Colonic mucosa (tissue), 4 donors: ENCODE results near the gene ECHDC1. TPM values are rescaled to one million over a fixed set of nuclear protein-coding genes. Genes with fewer than 3 reads are reported as not detected.
"Not testable (repeated sequence)": the region's sequence is repeated elsewhere in the genome, so short reads cannot be mapped to it uniquely, and the experiment has no call there.

Experiments
- DNase-seq: peaks from one replicate; pipeline ENCODE4 v3.0.0-alpha.2; 2020
- H3K27ac ChIP-seq: fragments of 200-600 bp; one replicate; pipeline ENCODE4 v1.8.0; 2021
- H3K27me3 ChIP-seq: fragments of 200-600 bp; one replicate; pipeline ENCODE4 v1.8.0; 2021
- H3K36me3 ChIP-seq: fragments of 200-600 bp; one replicate; pipeline ENCODE4 v1.8.0; 2021
- H3K4me1 ChIP-seq: fragments of 200-600 bp; one replicate; pipeline ENCODE4 v1.8.0; 2021; ENCODE audit warnings: mild to moderate bottlenecking
- H3K4me3 ChIP-seq: fragments of 200-600 bp; one replicate; pipeline ENCODE4 v1.8.0; 2021
- H3K9ac ChIP-seq, 2 donors: one replicate each; pipeline ENCODE4 v1.7.0; 2013; ENCODE audit warnings: control low read depth in 2 of 2, low read depth in 2 of 2, low read length in 2 of 2
- H3K9me3 ChIP-seq: fragments of 200-600 bp; one replicate; pipeline ENCODE4 v1.8.0; 2021
- intact Hi-C: fragments of 100-400 bp; cut with DNase I; formaldehyde crosslinking; loops from one replicate; pipeline ENCODE4 v1.14.1; 2022
- total RNA-seq, 2 donors: library from RNA; stranded (reverse); fragmentation: NEBNext Ultra II Directional in 1 of 2; extraction: Animal tissue kit (Norgen Biotek cat#: 25700) in 1 of 2; gene quantifications; one replicate each; pipeline ENCODE4 v1.2.1, GENCODE V29; 2021
- TF ChIP-seq, protein P1 (sequence below): fragments of 200-600 bp; IDR thresholded peaks from one replicate; pipeline ENCODE4 v1.8.0; 2022; ENCODE audit warnings: antibody characterized with exemption, mild to moderate bottlenecking
- donor health status: healthy.
- donor health status: DM: no; HTN: no; CAD: no.
- donor health status: DM: no; HTN: no; CAD: no.

The ECHDC1 gene
- total RNA-seq, 2 donors from 2014 or later: 56.1 to 111 TPM

GRCh38 chr6:127340171-127340570 is 3.2 kb downstream of the ECHDC1 start:
- no peak overlapping the region for H3K27ac ChIP-seq
- no peak overlapping the region for H3K4me3 ChIP-seq
- no peaks in the 10 kb centered on the region for H3K36me3 ChIP-seq
- no peak for DNase-seq
- peaks cover 9% of the 10 kb centered on the region for H3K4me1 ChIP-seq
- TF ChIP-seq, protein P1, sequence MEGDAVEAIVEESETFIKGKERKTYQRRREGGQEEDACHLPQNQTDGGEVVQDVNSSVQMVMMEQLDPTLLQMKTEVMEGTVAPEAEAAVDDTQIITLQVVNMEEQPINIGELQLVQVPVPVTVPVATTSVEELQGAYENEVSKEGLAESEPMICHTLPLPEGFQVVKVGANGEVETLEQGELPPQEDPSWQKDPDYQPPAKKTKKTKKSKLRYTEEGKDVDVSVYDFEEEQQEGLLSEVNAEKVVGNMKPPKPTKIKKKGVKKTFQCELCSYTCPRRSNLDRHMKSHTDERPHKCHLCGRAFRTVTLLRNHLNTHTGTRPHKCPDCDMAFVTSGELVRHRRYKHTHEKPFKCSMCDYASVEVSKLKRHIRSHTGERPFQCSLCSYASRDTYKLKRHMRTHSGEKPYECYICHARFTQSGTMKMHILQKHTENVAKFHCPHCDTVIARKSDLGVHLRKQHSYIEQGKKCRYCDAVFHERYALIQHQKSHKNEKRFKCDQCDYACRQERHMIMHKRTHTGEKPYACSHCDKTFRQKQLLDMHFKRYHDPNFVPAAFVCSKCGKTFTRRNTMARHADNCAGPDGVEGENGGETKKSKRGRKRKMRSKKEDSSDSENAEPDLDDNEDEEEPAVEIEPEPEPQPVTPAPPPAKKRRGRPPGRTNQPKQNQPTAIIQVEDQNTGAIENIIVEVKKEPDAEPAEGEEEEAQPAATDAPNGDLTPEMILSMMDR: no peak
- H3K9me3 ChIP-seq: no peaks in the 10 kb centered on the region
- no peak overlapping the region for H3K9ac ChIP-seq
- intact Hi-C loops: loop anchor here (5.0 kb wide), 2 partner anchors 33 to 82 kb away; no protein-coding TSS in a partner anchor
- H3K27me3 ChIP-seq: no peaks in the 10 kb centered on the region

- no peaks in the 10 kb centered on the region for H3K27me3 ChIP-seq
- no peaks in the 10 kb centered on the region for H3K9me3 ChIP-seq
- intact Hi-C loops: no loop called here
- TF ChIP-seq, protein P1: no peak
- no peak overlapping the region for H3K4me3 ChIP-seq
- no peaks in the 10 kb centered on the region for H3K36me3 ChIP-seq
- peaks cover 9% of the 10 kb centered on the region for H3K4me1 ChIP-seq
- H3K9ac ChIP-seq: no peak overlapping the region
- no peak for DNase-seq
- no peak overlapping the region for H3K27ac ChIP-seq
Observed at GRCh38 chr6:127338936-127339335, 4.5 kb downstream of the ECHDC1 start.

GRCh38 chr6:127332383-127332961 is 10.9 kb downstream of the ECHDC1 start:
- Histone ChIP-seq H3K9ac (no peak overlapping the region), H3K27ac (no peak overlapping the region), H3K27me3 (no peaks in the 10 kb centered on the region), H3K4me3 (no peak overlapping the region), H3K36me3 (no peaks in the 10 kb centered on the region), H3K4me1 (no peaks in the 10 kb centered on the region), H3K9me3 (no peaks in the 10 kb centered on the region)
- TF ChIP-seq, protein P1: no peak
- DNase-seq: no peak
- intact Hi-C loops: no loop called here

GRCh38 chr6:127331256-127331655 is 12.2 kb downstream of the ECHDC1 start:
- H3K9ac ChIP-seq, H3K4me3 ChIP-seq, H3K4me1 ChIP-seq, H3K36me3 ChIP-seq, H3K27me3 ChIP-seq, DNase-seq, H3K27ac ChIP-seq, H3K9me3 ChIP-seq, intact Hi-C loops: not testable (repeated sequence)

DNA sequence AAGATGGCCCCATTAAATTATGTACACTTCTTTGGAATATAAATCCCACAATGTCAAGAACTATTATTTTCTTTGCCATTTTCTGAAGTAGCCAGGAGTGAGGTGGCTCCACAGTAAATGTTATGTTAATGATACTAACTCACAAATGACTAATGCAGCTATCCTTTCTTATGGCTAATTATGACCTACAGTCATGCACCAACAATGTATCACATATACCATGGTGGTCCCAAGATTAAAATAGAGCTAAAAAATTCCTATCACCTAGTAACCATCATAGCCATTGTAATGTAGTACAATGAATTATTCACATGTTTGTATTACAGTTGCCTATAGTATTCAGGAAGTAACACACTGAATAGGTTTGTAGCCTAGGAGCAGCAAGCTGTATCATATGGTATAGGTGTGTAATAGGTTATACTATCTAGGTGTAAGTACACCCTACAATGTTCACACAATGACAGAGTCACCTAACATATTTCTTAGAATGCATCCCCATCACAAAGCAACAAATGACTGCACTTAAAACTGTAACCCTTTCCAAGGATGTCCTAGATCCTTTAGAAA is 15.3 kb downstream of the ECHDC1 start:
- H3K9ac ChIP-seq: no peak overlapping the region
- DNase-seq: no peak
- no peak overlapping the region for H3K4me3 ChIP-seq
- no peak overlapping the region for H3K27ac ChIP-seq
- no peaks in the 10 kb centered on the region for H3K27me3 ChIP-seq
- no peaks in the 10 kb centered on the region for H3K4me1 ChIP-seq
- intact Hi-C loops: no loop called here
- no peaks in the 10 kb centered on the region for H3K36me3 ChIP-seq
- H3K9me3 ChIP-seq: no peaks in the 10 kb centered on the region
- TF ChIP-seq, protein P1: no peak

DNA sequence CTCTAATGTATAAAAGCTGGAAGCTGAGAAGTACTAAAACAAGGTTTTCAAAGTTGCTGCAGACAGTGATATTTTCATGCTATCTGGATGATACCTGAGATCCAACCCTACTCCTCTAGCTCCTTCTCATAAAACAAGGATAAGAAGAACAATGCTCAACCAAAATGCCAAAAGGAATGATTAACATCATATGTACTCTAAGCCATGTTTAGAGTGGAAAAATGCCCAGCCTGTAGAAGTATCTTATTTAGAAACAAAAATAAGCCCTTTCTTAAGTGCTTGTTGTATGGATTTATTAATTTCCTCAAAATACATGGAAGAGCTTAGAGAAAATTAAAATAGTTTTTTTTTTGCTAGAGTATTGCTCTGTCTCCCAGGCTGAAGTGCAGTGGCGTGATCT is 23.7 kb downstream of the ECHDC1 start:
- TF ChIP-seq, protein P1: no peak
- H3K4me3 ChIP-seq: no peak overlapping the region
- H3K9me3 ChIP-seq: no peaks in the 10 kb centered on the region
- H3K27ac ChIP-seq: no peak overlapping the region
- intact Hi-C loops: no loop called here
- H3K36me3 ChIP-seq: no peaks in the 10 kb centered on the region
- H3K9ac ChIP-seq: no peak overlapping the region
- no peaks in the 10 kb centered on the region for H3K27me3 ChIP-seq
- H3K4me1 ChIP-seq: no peaks in the 10 kb centered on the region
- no peak for DNase-seq
